ENCODE measurements around the gene HPGD. TPM values are rescaled to one million over a fixed set of nuclear protein-coding genes. Genes with fewer than 3 reads are reported as not detected.

The HPGD gene
- total and polyA plus RNA-seq, 9 of the 15 experiments (the other 6 are each of a cell fraction or from before 2014, with no cell fraction given), result 2.3 to 8.6 (median 4.8) TPM

GRCh38 chr4:174524242-174524641, 2.0 kb upstream of the HPGD start (continued):
- TF ChIP-seq ZBTB40 (IDR thresholded peaks at IDR 0.05) (peak; percentile 63; the same call in 1 of the 2 replicates), ZBTB40 (CRISPR knock-in tag; IDR thresholded peaks at IDR 0.05) (no peak), RNF2 (IDR thresholded peaks at IDR 0.05) (no peak), MEIS2 (IDR thresholded peaks at IDR 0.05; ENCODE audit: partially characterized antibody) (peak; percentile 79), DPF2 (IDR thresholded peaks at IDR 0.05) (peak; percentile 36; the same call in 1 of the 2 replicates), GABPA (tag; conservative IDR thresholded peaks at IDR 0.05; ENCODE audit: low read depth) (peak; percentile 52; the same call in 1 of the 2 replicates), PKNOX1 (IDR thresholded peaks at IDR 0.05) (peak; percentile 52; the same call in 1 of the 2 replicates), MCM5 (IDR thresholded peaks at IDR 0.05; ENCODE audit: low read depth) (no peak), ZNF740 (CRISPR knock-in tag; IDR thresholded peaks at IDR 0.05) (no peak), ZNF740 (tag; IDR thresholded peaks at IDR 0.05) (no peak), CBFA2T3 (IDR thresholded peaks at IDR 0.05) (peak; percentile 62), MTA2 (IDR thresholded peaks at IDR 0.05; ENCODE audit: low read depth) (0 out of 2 replicates have a peak, but pooled peaks have one; percentile 26), CHD4 (IDR thresholded peaks at IDR 0.05; ENCODE audit: insufficient read depth, insufficient replicate concordance, low read depth, low read length, poor library complexity, severe bottlenecking) (no peak), FOSL1 (tag; conservative IDR thresholded peaks at IDR 0.05) (peak; percentile 65), DIDO1 (tag; IDR thresholded peaks at IDR 0.05; ENCODE audit: low read depth) (no peak), ZNF146 (CRISPR knock-in tag; IDR thresholded peaks at IDR 0.05; ENCODE audit: unreplicated experiment) (no peak), NR2C1 (IDR thresholded peaks at IDR 0.05) (peak; percentile 90), NR2C1 (tag; IDR thresholded peaks at IDR 0.05) (peak; percentile 92), TBL1XR1 (IDR thresholded peaks at IDR 0.05; ENCODE audit: low read length in 2 of 2) (no peak), ARID1B (IDR thresholded peaks at IDR 0.05) (peak; percentile 56)
